Measurements from ENCODE around the gene FXR1. TPM values are rescaled to one million over a fixed set of nuclear protein-coding genes. Genes with fewer than 3 reads are reported as not detected.
"Not testable (repeated sequence)": the region's sequence is repeated elsewhere in the genome, so short reads cannot be mapped to it uniquely, and the experiment has no call there.

Gene FXR1
- total and polyA plus RNA-seq, 9 donors, result 414 to 575 (median 492) TPM

GRCh38 chr3:180973543-180973942 lies 61.1 kb downstream of the FXR1 start:
- H3K9me3 ChIP-seq (replicated peaks; ENCODE audit: control insufficient read depth, low read depth, low read length), result no peaks in the 10 kb centered on the region
- H3K27ac ChIP-seq (ENCODE audit: low read length), result no peak overlapping the region
- DNase-seq, result no peak
- H3K4me1 ChIP-seq (ENCODE audit: control insufficient read depth, insufficient read depth, low read length), result no peaks in the 10 kb centered on the region
- H3K27me3 ChIP-seq (ENCODE audit: control insufficient read depth, insufficient read depth, low read length), result no peaks in the 10 kb centered on the region
- 100% methylated on average over 1 of the region's 2 CpGs for WGBS (ENCODE audit: insufficient coverage)
- H3K36me3 ChIP-seq (ENCODE audit: control insufficient read depth, insufficient read depth, low read length), result peaks cover 6% of the 10 kb centered on the region
- no peak overlapping the region for H3K4me3 ChIP-seq (ENCODE audit: low read length)

- no peaks in the 10 kb centered on the region for H3K4me1 ChIP-seq (ENCODE audit: control insufficient read depth, insufficient read depth, low read length)
- 96% methylated on average over 4 of the region's 6 CpGs for WGBS (ENCODE audit: insufficient coverage)
- H3K27ac ChIP-seq (ENCODE audit: low read length), result no peak overlapping the region
- DNase-seq, result no peak
- H3K4me3 ChIP-seq (ENCODE audit: low read length), result no peak overlapping the region
- H3K27me3 ChIP-seq (ENCODE audit: control insufficient read depth, insufficient read depth, low read length), result no peaks in the 10 kb centered on the region
- no peaks in the 10 kb centered on the region for H3K9me3 ChIP-seq (replicated peaks; ENCODE audit: control insufficient read depth, low read depth, low read length)
- peaks cover 12% of the 10 kb centered on the region for H3K36me3 ChIP-seq (ENCODE audit: control insufficient read depth, insufficient read depth, low read length)
Measured at GRCh38 chr3:180974286-180974685, 61.8 kb downstream of the FXR1 start.

GRCh38 chr3:180977498-180977897 lies 65.0 kb downstream of the FXR1 start:
- H3K27ac ChIP-seq (ENCODE audit: low read length), result no peak overlapping the region
- no peak overlapping the region for H3K4me3 ChIP-seq (ENCODE audit: low read length)
- peaks cover 9% of the 10 kb centered on the region for H3K36me3 ChIP-seq (ENCODE audit: control insufficient read depth, insufficient read depth, low read length)
- no peak for DNase-seq
- no peaks in the 10 kb centered on the region for H3K4me1 ChIP-seq (ENCODE audit: control insufficient read depth, insufficient read depth, low read length)
- no peaks in the 10 kb centered on the region for H3K9me3 ChIP-seq (replicated peaks; ENCODE audit: control insufficient read depth, low read depth, low read length)
- no peaks in the 10 kb centered on the region for H3K27me3 ChIP-seq (ENCODE audit: control insufficient read depth, insufficient read depth, low read length)

GRCh38 chr3:180979961-180980360 lies 67.5 kb downstream of the FXR1 start:
- Histone ChIP-seq H3K4me3 (ENCODE audit: low read length) (no peak overlapping the region), H3K27me3 (ENCODE audit: control insufficient read depth, insufficient read depth, low read length) (no peaks in the 10 kb centered on the region), H3K36me3 (ENCODE audit: control insufficient read depth, insufficient read depth, low read length) (peaks cover 9% of the 10 kb centered on the region), H3K9me3 (replicated peaks; ENCODE audit: control insufficient read depth, low read depth, low read length) (no peaks in the 10 kb centered on the region), H3K4me1 (ENCODE audit: control insufficient read depth, insufficient read depth, low read length) (no peaks in the 10 kb centered on the region), H3K27ac (ENCODE audit: low read length) (no peak overlapping the region)
- no peak for DNase-seq

- H3K9me3 ChIP-seq (replicated peaks; ENCODE audit: control insufficient read depth, low read depth, low read length), result no peaks in the 10 kb centered on the region
- H3K27ac ChIP-seq (ENCODE audit: low read length), result peak overlapping the region; percentile 38
- peaks cover 11% of the 10 kb centered on the region for H3K36me3 ChIP-seq (ENCODE audit: control insufficient read depth, insufficient read depth, low read length)
- H3K27me3 ChIP-seq (ENCODE audit: control insufficient read depth, insufficient read depth, low read length), result no peaks in the 10 kb centered on the region
- no peak overlapping the region for H3K4me3 ChIP-seq (ENCODE audit: low read length)
- H3K4me1 ChIP-seq (ENCODE audit: control insufficient read depth, insufficient read depth, low read length), result no peaks in the 10 kb centered on the region
- DNase-seq, result peak; percentile 58
Measured at GRCh38 chr3:180980611-180981010, 68.1 kb downstream of the FXR1 start.

- Histone ChIP-seq H3K36me3 (ENCODE audit: control insufficient read depth, insufficient read depth, low read length) (peaks cover 11% of the 10 kb centered on the region), H3K9me3 (replicated peaks; ENCODE audit: control insufficient read depth, low read depth, low read length) (no peaks in the 10 kb centered on the region), H3K27ac (ENCODE audit: low read length) (no peak overlapping the region), H3K4me1 (ENCODE audit: control insufficient read depth, insufficient read depth, low read length) (no peaks in the 10 kb centered on the region), H3K27me3 (ENCODE audit: control insufficient read depth, insufficient read depth, low read length) (no peaks in the 10 kb centered on the region), H3K4me3 (ENCODE audit: low read length) (no peak overlapping the region)
- WGBS (ENCODE audit: insufficient coverage), result no CpG with 5 or more reads among the region's 2 CpGs
- no peak for DNase-seq
Measured at GRCh38 chr3:180981912-180982311, 69.4 kb downstream of the FXR1 start.

- no peak overlapping the region for H3K27ac ChIP-seq (ENCODE audit: low read length)
- H3K9me3 ChIP-seq (replicated peaks; ENCODE audit: control insufficient read depth, low read depth, low read length), result no peaks in the 10 kb centered on the region
- H3K4me1 ChIP-seq (ENCODE audit: control insufficient read depth, insufficient read depth, low read length), result no peaks in the 10 kb centered on the region
- no peak for DNase-seq
- H3K27me3 ChIP-seq (ENCODE audit: control insufficient read depth, insufficient read depth, low read length), result no peaks in the 10 kb centered on the region
- H3K4me3 ChIP-seq (ENCODE audit: low read length), result no peak overlapping the region
- WGBS (ENCODE audit: insufficient coverage), result no CpG with 5 or more reads among the region's 2 CpGs
- peaks cover 15% of the 10 kb centered on the region for H3K36me3 ChIP-seq (ENCODE audit: control insufficient read depth, insufficient read depth, low read length)
Measured at GRCh38 chr3:180983136-180983535, 70.7 kb downstream of the FXR1 start.

- H3K9me3 ChIP-seq (replicated peaks; ENCODE audit: control insufficient read depth, low read depth, low read length); H3K4me1 ChIP-seq (ENCODE audit: control insufficient read depth, insufficient read depth, low read length); H3K27ac ChIP-seq (ENCODE audit: low read length); DNase-seq; H3K4me3 ChIP-seq (ENCODE audit: low read length); H3K36me3 ChIP-seq (ENCODE audit: control insufficient read depth, insufficient read depth, low read length); H3K27me3 ChIP-seq (ENCODE audit: control insufficient read depth, insufficient read depth, low read length): not testable (repeated sequence)
- WGBS (ENCODE audit: insufficient coverage), result 95% methylated on average over 3 of the region's 10 CpGs
Measured at GRCh38 chr3:180986366-180986765, 73.9 kb downstream of the FXR1 start.

- no peak for DNase-seq
- H3K4me1 ChIP-seq (ENCODE audit: control insufficient read depth, insufficient read depth, low read length), result peaks cover 4% of the 10 kb centered on the region
- H3K27ac ChIP-seq (ENCODE audit: low read length), result no peak overlapping the region
- no CpG with 5 or more reads among the region's 2 CpGs for WGBS (ENCODE audit: insufficient coverage)
- H3K4me3 ChIP-seq (ENCODE audit: low read length), result no peak overlapping the region
- no peaks in the 10 kb centered on the region for H3K9me3 ChIP-seq (replicated peaks; ENCODE audit: control insufficient read depth, low read depth, low read length)
- no peaks in the 10 kb centered on the region for H3K27me3 ChIP-seq (ENCODE audit: control insufficient read depth, insufficient read depth, low read length)
- peaks cover 6% of the 10 kb centered on the region for H3K36me3 ChIP-seq (ENCODE audit: control insufficient read depth, insufficient read depth, low read length)
Measured at GRCh38 chr3:180987344-180987743, 74.9 kb downstream of the FXR1 start.

- H3K36me3 ChIP-seq (ENCODE audit: control insufficient read depth, insufficient read depth, low read length), result peaks cover 6% of the 10 kb centered on the region
- H3K9me3 ChIP-seq (replicated peaks; ENCODE audit: control insufficient read depth, low read depth, low read length), result no peaks in the 10 kb centered on the region
- 0% methylated on average over 18 of the region's 43 CpGs for WGBS (ENCODE audit: insufficient coverage)
- H3K27me3 ChIP-seq (ENCODE audit: control insufficient read depth, insufficient read depth, low read length), result no peaks in the 10 kb centered on the region
- H3K4me1 ChIP-seq (ENCODE audit: control insufficient read depth, insufficient read depth, low read length), result peaks cover 4% of the 10 kb centered on the region
- DNase-seq, result peak; percentile 99
- H3K4me3 ChIP-seq (ENCODE audit: low read length), result peak within 1 kb of the TSS; percentile 91
- peak within 1 kb of the TSS; percentile 89 for H3K27ac ChIP-seq (ENCODE audit: low read length)
Measured at GRCh38 chr3:180989291-180990163, 77.1 kb downstream of the FXR1 start, which contains the start of gene DNAJC19. Gene DNAJC19, minus strand, starts transcription at chr3:180989736. Its CDS starts 134 bp downstream, at chr3:180989602.
